K562 (cell line): ENCODE measurements around the gene USPL1. TPM values are rescaled to one million over a fixed set of nuclear protein-coding genes. Genes with fewer than 3 reads are reported as not detected.
A peak's percentile ranks its signal among the peaks of the same experiment; 100 is the strongest.

Experiments used
- ATAC-seq: fragments of 200-7000 bp; cut with Tn5 transposase; 3 replicates; pipeline ENCODE4 v1.9.1; 2020; ENCODE audit warnings: moderate library complexity
- Bru-seq: library from RNA; stranded (reverse); fragments of 400-500 nt; gene quantifications from one replicate; lab custom pipeline; 2021; lab: Mats Ljungman, UMichigan
- BruChase-seq, 2 experiments: library from RNA; stranded (reverse); fragments of 400-500 nt; gene quantifications; one replicate each; lab custom pipeline; 2021; lab: Mats Ljungman, UMichigan
- BruUV-seq: library from RNA; stranded (reverse); fragments of 400-500 nt; replicated peaks from 2 replicates; lab custom pipeline; 2021; lab: Mats Ljungman, UMichigan
- CTCF ChIA-PET: fragments of 300-600 bp; formaldehyde crosslinking; extraction: SDS; loops from one replicate; lab custom pipeline; 2021; ENCODE audit warnings: low intra/inter-chr PET ratio; lab: Yijun Ruan, JAX
- POLR2A ChIA-PET: fragments of 300-600, 350-650 bp; sonication (Branson Sonifier 250); formaldehyde crosslinking; extraction: SDS; loops from one replicate; lab custom pipeline; 2021; ENCODE audit warnings: antibody characterized with exemption, inconsistent platforms; lab: Yijun Ruan, JAX
- DNase-seq, 4 experiments: peaks; one replicate each; pipeline versions ENCODE4 v3.0.0 to v3.0.0-alpha.2; 2011 to 2018; ENCODE audit warnings: low spot score in 3 of 4, mixed read lengths in 3 of 4; ENCODE audit errors: extremely low read depth in 1 of 4
- FAIRE-seq: peaks from 2 replicates; lab custom pipeline; 2011; peaks lifted over from hg19 to GRCh38; lab: Jason Lieb, UNC
- H2AFZ ChIP-seq: 2 replicates; pipeline ENCODE4 v1.6.0; 2011; ENCODE audit warnings: low read depth, low read length, control low read depth, inconsistent platforms
- H3K27ac ChIP-seq: fragments of 200-600 bp; 3 replicates; pipeline ENCODE4 v1.8.0; 2011; ENCODE audit warnings: low read depth, mild to moderate bottlenecking, control low read depth, inconsistent platforms, low read length, moderate library complexity, mixed read lengths; ENCODE audit errors: extremely low read depth
- H3K27me3 ChIP-seq, 2 experiments: fragments of 300-600 bp in 1 of 2; 2 replicates in 1 of 2; 3 replicates in 1 of 2; pipeline versions ENCODE4 v1.6.0 to v1.8.0; 2011; ENCODE audit warnings: inconsistent platforms in 2 of 2, low read length in 2 of 2, mild to moderate bottlenecking in 1 of 2, mixed read lengths in 1 of 2, moderate library complexity in 1 of 2; ENCODE audit not compliant: control insufficient read depth in 2 of 2, insufficient read depth in 2 of 2
- H3K36me3 ChIP-seq: fragments of 300-600 bp; 3 replicates; pipeline ENCODE4 v1.8.0; 2011; ENCODE audit warnings: mild to moderate bottlenecking, low read length, inconsistent platforms; ENCODE audit not compliant: control insufficient read depth, insufficient read depth
- H3K4me1 ChIP-seq, 2 experiments: fragments of 200-600 bp in 1 of 2; replicated peaks in 1 of 2; 2 replicates in 1 of 2; 3 replicates in 1 of 2; pipeline versions ENCODE4 v1.5.1 to v1.8.0; 2011; ENCODE audit warnings: inconsistent platforms in 2 of 2, low read length in 2 of 2, mild to moderate bottlenecking in 1 of 2, mixed read lengths in 1 of 2, moderate library complexity in 1 of 2; ENCODE audit not compliant: control insufficient read depth in 2 of 2, insufficient read depth in 2 of 2
- H3K4me2 ChIP-seq: 2 replicates; pipeline ENCODE4 v1.6.1; 2011; ENCODE audit warnings: low read length, control low read depth, inconsistent platforms, mixed read lengths; ENCODE audit not compliant: insufficient read depth
- H3K4me3 ChIP-seq: fragments of 200-600 bp; sonication (generic), shearing (Covaris generic); 2 replicates; pipeline ENCODE4 v1.5.1; 2016; ENCODE audit warnings: control low read depth, inconsistent platforms
- H3K79me2 ChIP-seq: fragments of 200-600 bp; 3 replicates; pipeline ENCODE4 v1.8.0; 2011; ENCODE audit warnings: low read length, inconsistent platforms; ENCODE audit not compliant: control insufficient read depth, insufficient read depth
- H3K9ac ChIP-seq, 2 experiments: 2 replicates each; pipeline versions ENCODE4 v1.6.0 to v1.6.1; 2011; ENCODE audit warnings: low read depth in 2 of 2, low read length in 2 of 2, control low read depth in 1 of 2, inconsistent platforms in 1 of 2, mild to moderate bottlenecking in 1 of 2, mixed read lengths in 1 of 2; ENCODE audit not compliant: insufficient read depth in 1 of 2
- H3K9me1 ChIP-seq: one replicate; pipeline ENCODE4 v1.6.0; 2011; ENCODE audit warnings: inconsistent platforms, mild to moderate bottlenecking, low read length, moderate library complexity; ENCODE audit not compliant: control insufficient read depth, insufficient read depth
- H3K9me3 ChIP-seq: replicated peaks from 2 replicates; pipeline ENCODE4 v1.5.1; 2011; ENCODE audit warnings: low read depth, low read length, inconsistent platforms; ENCODE audit not compliant: control insufficient read depth, insufficient read depth
- H4K20me1 ChIP-seq: replicated peaks from 2 replicates; pipeline ENCODE4 v1.6.1; 2011; ENCODE audit warnings: low read length, inconsistent platforms, mixed read lengths; ENCODE audit not compliant: control insufficient read depth, insufficient read depth
- C11orf30 ChIP-seq: fragments of 450-650 bp; IDR thresholded peaks from 2 replicates; pipeline ENCODE4 v1.6.1; 2016; ENCODE audit warnings: low read depth, mild to moderate bottlenecking
- ELF2 ChIP-seq: fragments of 250-450 bp; sonication (Bioruptor Pico); IDR thresholded peaks from 2 replicates; pipeline ENCODE4 v1.5.0; 2021; ENCODE audit warnings: mild to moderate bottlenecking
- FIP1L1 ChIP-seq: fragments of 200-400 bp; formaldehyde crosslinking; IDR thresholded peaks from 2 replicates; pipeline ENCODE4 v1.6.1; 2018; ENCODE audit warnings: mild to moderate bottlenecking, low read depth, low read length; ENCODE audit not compliant: poor library complexity, severe bottlenecking
- KDM1A ChIP-seq, 2 experiments: fragments of 450-650 bp; IDR thresholded peaks; 2 replicates each; pipeline ENCODE4 v1.6.1; 2016; ENCODE audit warnings: mild to moderate bottlenecking in 2 of 2
- SOX6 ChIP-seq: fragments of 450-650 bp; IDR thresholded peaks from 2 replicates; pipeline ENCODE4 v1.6.1; 2014; ENCODE audit warnings: mild to moderate bottlenecking
- TAF7 ChIP-seq: fragments of 450-650 bp; IDR thresholded peaks from 2 replicates; pipeline ENCODE4 v1.6.1; 2016; ENCODE audit warnings: missing genetic modification characterization, missing compliant biosample characterization
- WGBS: fragments of 100-300 bp; shearing (Covaris generic); methylation state at CpG from one replicate; pipeline ENCODE4 v1.1.6; 2016; ENCODE audit warnings: low coverage, mixed read lengths; ENCODE audit not compliant: insufficient coverage; ENCODE audit errors: missing lambda C conversion rate; 5-methylcytosine and 5-hydroxymethylcytosine counted together
- in situ Hi-C: fragments of 300-500 bp; cut with MboI; formaldehyde crosslinking; loops from 4 replicates; pipeline ENCODE4 v1.15.0; 2018; ENCODE audit warnings: inconsistent platforms, mixed read lengths
- intact Hi-C: fragments of 100-400 bp; cut with micrococcal nuclease; formaldehyde crosslinking; loops from 2 replicates; pipeline ENCODE4 v1.14.2; 2022
- long read RNA-seq, 3 experiments: library from polyadenylated mRNA in 2 of 3; library from RNA in 1 of 3; unstranded in 2 of 3; stranded (forward) in 1 of 3; transcript quantifications; one replicate each; pipeline ENCODE4 v2.0.0, GENCODE V29; 2019 to 2022
- polyA minus RNA-seq, 3 experiments: library from RNA; depleted of rRNA, polyadenylated mRNA; stranded (reverse); fragments of >200 nt; gene quantifications; 2 replicates each; pipeline ENCODE4 v1.2.3, GENCODE V29; 2011
- polyA plus RNA-seq, 8 experiments: library from polyadenylated mRNA; depleted of rRNA in 4 of 8; stranded (reverse) in 5 of 8; unstranded in 3 of 8; fragments of >200 nt; fragmentation: Nextera tagmentation in 2 of 8; fragmentation: Illumina TruSeq in 1 of 8; extraction: Ambion mirVana in 2 of 8; extraction: Trizol in 1 of 8; gene quantifications; 2 replicates each; pipeline versions ENCODE4 v1.2.1 to v1.2.3, GENCODE V29; 2011 to 2014; ENCODE audit warnings: inconsistent platforms in 1 of 8, missing spikeins in 1 of 8
- total RNA-seq, 7 experiments: library from RNA; depleted of rRNA in 6 of 7; stranded (reverse); fragments of >200 nt in 6 of 7; fragmentation: Illumina TruSeq in 2 of 7; extraction: Trizol in 2 of 7; gene quantifications; 2 replicates each; pipeline versions ENCODE4 v1.2.1 to v1.2.3, GENCODE V29; 2011 to 2021; ENCODE audit warnings: low replicate concordance in 1 of 7
- TF ChIP-seq, protein P1 (sequence below): fragments of 450-650 bp; IDR thresholded peaks from 2 replicates; pipeline ENCODE4 v1.6.1; 2016; ENCODE audit warnings: low read depth

Gene USPL1
- total RNA-seq (2011; cell fraction: chromatin; rRNA removed; ENCODE audit: low replicate concordance) = 16.5 and 32.0 TPM in 2 replicates
- total RNA-seq (2011; cell fraction: nucleolus; rRNA removed) = 7.8 and 10.3 TPM in 2 replicates
- total RNA-seq (2011; cell fraction: nucleoplasm; rRNA removed) = 13.6 and 16.8 TPM in 2 replicates
- 7.2 and 8.8 TPM in 2 replicates for total RNA-seq (2014; rRNA removed)
- 15.4 TPM in 2 replicates for total RNA-seq (2014; rRNA removed; fragmentation: Illumina TruSeq; extraction: Trizol)
- 12.0 and 12.9 TPM in 2 replicates for total RNA-seq (2015; rRNA removed; fragmentation: Illumina TruSeq; extraction: Trizol)
- total RNA-seq (2021) = 10.1 and 10.2 TPM in 2 replicates
- 15.2 and 18.0 TPM in 2 replicates for polyA plus RNA-seq (2011; rRNA removed)
- polyA plus RNA-seq (2011; cell fraction: cytosol; rRNA removed) = 4.0 and 6.8 TPM in 2 replicates
- polyA plus RNA-seq (2011; cell fraction: nucleus; rRNA removed) = 18.2 and 21.1 TPM in 2 replicates
- 6.7 and 7.6 TPM in 2 replicates for polyA plus RNA-seq (2012)
- 14.5 and 16.9 TPM in 2 replicates for polyA plus RNA-seq (2014; fragmentation: Illumina TruSeq; extraction: Trizol)
- polyA plus RNA-seq (2014; fragmentation: Nextera tagmentation; extraction: Ambion mirVana) = 10 to 100 TPM in 1 of 2 experiments, 1 to 10 TPM in 1; 5.5 to 12.0 TPM
- polyA plus RNA-seq (2014; rRNA removed) = 12.0 and 12.4 TPM in 2 replicates
- 16.7 and 22.3 TPM in 2 replicates for polyA minus RNA-seq (2011; rRNA and poly(A)+ RNA removed)
- 5.5 and 6.8 TPM in 2 replicates for polyA minus RNA-seq (2011; cell fraction: cytosol; rRNA and poly(A)+ RNA removed)
- 10.5 and 18.7 TPM in 2 replicates for polyA minus RNA-seq (2011; cell fraction: nucleus; rRNA and poly(A)+ RNA removed)
- Bru-seq, nascent RNA = percentile 82 among the genes with signal in this experiment
- percentile 85 among the genes with signal in this experiment for BruChase-seq, experiment 1, labeled RNA remaining after a 2-hour chase
- percentile 87 among the genes with signal in this experiment for BruChase-seq, experiment 2, labeled RNA remaining after a 6-hour chase
- long read RNA-seq, experiment 1, full-length matches to known transcripts = 3 of 15 reads
- long read RNA-seq, experiment 1, partial matches to known transcripts = 2 of 15 reads
- long read RNA-seq, experiment 1, other reads (novel, unspliced or antisense) = 10 of 15 reads
- long read RNA-seq, experiment 2, partial matches to known transcripts = 6 of 22 reads
- long read RNA-seq, experiment 2, other reads (novel, unspliced or antisense) = 14 of 22 reads
- long read RNA-seq, experiment 3, partial matches to known transcripts = 8 of 18 reads
- long read RNA-seq, experiment 3, other reads (novel, unspliced or antisense) = 9 of 18 reads

DNA sequence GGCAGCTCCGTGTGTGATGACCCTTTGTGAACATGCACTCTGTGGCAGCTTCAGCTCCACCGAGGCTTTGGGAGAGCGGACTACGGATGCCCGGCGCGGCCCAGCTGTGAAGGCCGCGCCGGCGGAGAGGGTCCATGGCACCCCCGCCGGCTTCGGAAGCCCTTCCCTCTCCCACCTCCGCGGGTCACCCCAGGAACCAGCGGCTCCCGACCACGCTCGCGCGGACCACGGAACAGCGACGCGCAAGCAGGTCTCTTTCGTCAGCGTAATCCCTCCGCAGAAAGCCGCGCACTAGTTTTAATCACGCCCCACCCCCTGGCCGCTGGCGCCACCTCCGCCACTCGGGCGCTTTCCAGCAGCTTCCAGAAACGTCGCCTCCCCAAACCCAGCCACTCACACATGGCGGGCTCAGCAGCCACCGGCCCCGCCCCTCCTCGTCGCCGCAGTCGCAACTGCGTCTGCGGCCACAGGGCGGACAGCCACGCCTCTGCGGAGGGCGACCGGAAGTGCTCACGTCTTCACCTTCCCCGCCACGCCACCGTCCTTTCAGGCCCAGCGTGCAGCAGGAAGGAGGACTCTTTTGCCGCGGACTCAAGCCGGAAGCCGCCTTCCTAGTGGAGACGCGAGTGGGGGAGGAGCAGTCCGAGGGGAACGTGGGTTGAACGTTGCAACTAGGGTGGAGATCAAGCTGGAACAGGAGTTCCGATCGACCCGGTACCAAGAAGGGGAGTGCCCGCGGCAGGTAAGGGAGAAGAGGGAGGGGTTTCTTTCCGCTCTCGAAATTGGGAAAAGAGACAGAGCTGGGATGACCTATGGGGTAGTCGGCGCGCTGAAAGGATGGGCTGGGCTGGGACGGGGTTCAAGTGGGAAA is at the start of gene USPL1:
USPL1 (plus strand) TSS at position 606 of the 871 bp plus-strand sequence. CDS start 3,221 bp downstream, outside the sequence.
- Histone ChIP-seq H3K4me1 (peaks cover 5 to 7% of the 10 kb centered on the region in 2 experiments; a peak in 2 of 5 replicates), H3K27ac (peak within 1 kb of the TSS; percentile 99), H3K9me3 (no peaks in the 10 kb centered on the region), H3K27me3 (no peaks in the 10 kb centered on the region), H3K79me2 (peaks cover 82% of the 10 kb centered on the region), H3K36me3 (peaks cover 12% of the 10 kb centered on the region; the same call in 2 of the 3 replicates), H3K9ac (peak within 1 kb of the TSS; percentile 91 to 94), H3K4me2 (peak within 1 kb of the TSS; percentile 95), H3K9me1 (no peaks in the 10 kb centered on the region), H2AFZ (peak within 1 kb of the TSS; percentile 95), H3K4me3 (peak within 1 kb of the TSS; percentile 72), H4K20me1 (no peaks in the 10 kb centered on the region; the same call in 1 of the 2 replicates)
- in situ Hi-C loops = no loop called here
- BruUV-seq = no TSS peak
- CTCF ChIA-PET = no interaction called here
- FAIRE-seq = peak; percentile 97
- POLR2A ChIA-PET = interaction anchor here (0.5 to 2.7 kb wide), 9 partner anchors 12 to 542 kb away, joined by 3 to 13 read pairs (median 3); partner anchors contain the start of gene HMGB1
- WGBS = 1% methylated on average over 50 of the region's 78 CpGs
- DNase-seq = peak; percentile 85 to 96 (median 88)
- intact Hi-C loops = loop anchor here (1.0 to 5.0 kb wide), 2 partner anchors 55 to 152 kb away; partner anchors contain the start of gene HMGB1
- ATAC-seq = peak; percentile 91
- TF ChIP-seq SOX6 = peak; percentile 62
- TF ChIP-seq KDM1A (IDR thresholded peaks at IDR 0.05) = peak in 1 of 2 experiments; percentile 41; a peak in 1 of 4 replicates
- peak; percentile 95 for TF ChIP-seq FIP1L1
- peak; percentile 97 for TF ChIP-seq ELF2 (CRISPR knock-in tag)
- peak; percentile 63 for TF ChIP-seq TAF7 (tag)
- TF ChIP-seq C11orf30 = peak; percentile 80
- TF ChIP-seq, protein P1, sequence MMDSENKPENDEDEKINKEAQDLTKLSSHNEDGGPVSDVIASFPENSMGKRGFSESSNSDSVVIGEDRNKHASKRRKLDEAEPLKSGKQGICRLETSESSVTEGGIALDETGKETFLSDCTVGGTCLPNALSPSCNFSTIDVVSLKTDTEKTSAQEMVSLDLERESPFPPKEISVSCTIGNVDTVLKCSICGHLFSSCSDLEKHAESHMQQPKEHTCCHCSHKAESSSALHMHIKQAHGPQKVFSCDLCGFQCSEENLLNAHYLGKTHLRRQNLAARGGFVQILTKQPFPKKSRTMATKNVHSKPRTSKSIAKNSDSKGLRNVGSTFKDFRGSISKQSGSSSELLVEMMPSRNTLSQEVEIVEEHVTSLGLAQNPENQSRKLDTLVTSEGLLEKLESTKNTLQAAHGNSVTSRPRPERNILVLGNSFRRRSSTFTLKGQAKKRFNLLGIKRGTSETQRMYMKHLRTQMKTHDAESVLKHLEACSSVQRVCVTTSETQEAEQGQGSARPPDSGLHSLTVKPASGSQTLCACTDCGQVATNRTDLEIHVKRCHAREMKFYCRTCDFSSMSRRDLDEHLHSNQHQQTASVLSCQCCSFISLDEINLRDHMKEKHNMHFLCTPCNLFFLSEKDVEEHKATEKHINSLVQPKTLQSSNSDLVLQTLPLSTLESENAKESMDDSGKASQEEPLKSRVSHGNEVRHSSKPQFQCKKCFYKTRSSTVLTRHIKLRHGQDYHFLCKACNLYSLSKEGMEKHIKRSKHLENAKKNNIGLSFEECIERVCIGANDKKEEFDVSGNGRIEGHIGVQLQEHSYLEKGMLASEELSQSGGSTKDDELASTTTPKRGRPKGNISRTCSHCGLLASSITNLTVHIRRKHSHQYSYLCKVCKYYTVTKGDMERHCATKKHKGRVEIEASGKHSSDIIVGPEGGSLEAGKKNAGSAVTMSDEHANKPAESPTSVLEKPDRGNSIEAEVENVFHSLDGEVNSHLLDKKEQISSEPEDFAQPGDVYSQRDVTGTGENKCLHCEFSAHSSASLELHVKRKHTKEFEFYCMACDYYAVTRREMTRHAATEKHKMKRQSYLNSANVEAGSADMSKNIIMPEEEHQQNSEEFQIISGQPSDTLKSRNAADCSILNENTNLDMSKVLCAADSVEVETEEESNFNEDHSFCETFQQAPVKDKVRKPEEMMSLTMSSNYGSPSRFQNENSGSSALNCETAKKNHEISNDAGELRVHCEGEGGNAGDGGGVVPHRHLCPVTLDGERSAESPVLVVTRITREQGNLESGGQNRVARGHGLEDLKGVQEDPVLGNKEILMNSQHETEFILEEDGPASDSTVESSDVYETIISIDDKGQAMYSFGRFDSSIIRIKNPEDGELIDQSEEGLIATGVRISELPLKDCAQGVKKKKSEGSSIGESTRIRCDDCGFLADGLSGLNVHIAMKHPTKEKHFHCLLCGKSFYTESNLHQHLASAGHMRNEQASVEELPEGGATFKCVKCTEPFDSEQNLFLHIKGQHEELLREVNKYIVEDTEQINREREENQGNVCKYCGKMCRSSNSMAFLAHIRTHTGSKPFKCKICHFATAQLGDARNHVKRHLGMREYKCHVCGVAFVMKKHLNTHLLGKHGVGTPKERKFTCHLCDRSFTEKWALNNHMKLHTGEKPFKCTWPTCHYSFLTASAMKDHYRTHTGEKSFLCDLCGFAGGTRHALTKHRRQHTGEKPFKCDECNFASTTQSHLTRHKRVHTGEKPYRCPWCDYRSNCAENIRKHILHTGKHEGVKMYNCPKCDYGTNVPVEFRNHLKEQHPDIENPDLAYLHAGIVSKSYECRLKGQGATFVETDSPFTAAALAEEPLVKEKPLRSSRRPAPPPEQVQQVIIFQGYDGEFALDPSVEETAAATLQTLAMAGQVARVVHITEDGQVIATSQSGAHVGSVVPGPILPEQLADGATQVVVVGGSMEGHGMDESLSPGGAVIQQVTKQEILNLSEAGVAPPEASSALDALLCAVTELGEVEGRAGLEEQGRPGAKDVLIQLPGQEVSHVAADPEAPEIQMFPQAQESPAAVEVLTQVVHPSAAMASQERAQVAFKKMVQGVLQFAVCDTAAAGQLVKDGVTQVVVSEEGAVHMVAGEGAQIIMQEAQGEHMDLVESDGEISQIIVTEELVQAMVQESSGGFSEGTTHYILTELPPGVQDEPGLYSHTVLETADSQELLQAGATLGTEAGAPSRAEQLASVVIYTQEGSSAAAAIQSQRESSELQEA = peak; percentile 77
